ENCODE data around the gene C13orf46.

- TF ChIP-seq CTCF (conservative IDR thresholded peaks at IDR 0.05; ENCODE audit: low read depth, low read length) (no peak), EZH2 (IDR thresholded peaks at IDR 0.05; ENCODE audit: low read length, unreplicated experiment) (no peak), EZH2phosphoT487 (IDR thresholded peaks at IDR 0.05; ENCODE audit: borderline replicate concordance, low read length) (no peak)
Observed at GRCh38 chr13:113962386-113962785, 11.5 kb downstream of the C13orf46 start.
